SH-SY5Y (cell line): ENCODE measurements around the gene CHD6.

Experiments
- GATA2 ChIP-seq: IDR thresholded peaks from 2 replicates; pipeline ENCODE4 v1.6.1; 2011; ENCODE audit warnings: mild to moderate bottlenecking, low read depth, low read length
- GATA3 ChIP-seq: IDR thresholded peaks from 2 replicates; pipeline ENCODE4 v1.6.1; 2011; ENCODE audit warnings: low read depth, mild to moderate bottlenecking, low read length, moderate library complexity

- TF ChIP-seq GATA3 (no peak), GATA2 (no peak)
Measured at GRCh38 chr20:41575412-41575811, 42.8 kb downstream of the CHD6 start.
